ENCODE data around the gene CLMN.

The CLMN gene

GRCh38 chr14:95319312-95320077 is at the start of gene CLMN:
TSS of gene CLMN (minus strand) at chr14:95319908. CDS start at chr14:95319792, 116 bp downstream.
- no peak for DNase-seq

- no peak for DNase-seq
Observed at GRCh38 chr14:95365401-95365800, 45.7 kb upstream of the CLMN start.

- DNase-seq = no peak
Observed at GRCh38 chr14:95364481-95365209, 44.9 kb upstream of the CLMN start.

GRCh38 chr14:95363468-95363954 is 43.8 kb upstream of the CLMN start:
- DNase-seq = no peak

- DNase-seq = no peak
Observed at GRCh38 chr14:95362138-95362494, 42.4 kb upstream of the CLMN start.

GRCh38 chr14:95361373-95362137 is 41.8 kb upstream of the CLMN start:
- peak; percentile 57 for DNase-seq

- no peak for DNase-seq
Observed at GRCh38 chr14:95360828-95361227, 41.1 kb upstream of the CLMN start.

GRCh38 chr14:95359994-95360826 is 40.5 kb upstream of the CLMN start:
- no peak for DNase-seq

- no peak for DNase-seq
Observed at GRCh38 chr14:95356245-95356869, 36.6 kb upstream of the CLMN start.

- DNase-seq = no peak
Observed at GRCh38 chr14:95355422-95355821, 35.7 kb upstream of the CLMN start.

- DNase-seq = no peak
Observed at GRCh38 chr14:95354834-95355233, 35.1 kb upstream of the CLMN start.

- no peak for DNase-seq
Observed at GRCh38 chr14:95353664-95354063, 34.0 kb upstream of the CLMN start.

GRCh38 chr14:95353007-95353406 is 33.3 kb upstream of the CLMN start:
- no peak for DNase-seq

- no peak for DNase-seq
Observed at GRCh38 chr14:95352481-95352880, 32.8 kb upstream of the CLMN start.

GRCh38 chr14:95349241-95349640 is 29.5 kb upstream of the CLMN start:
- DNase-seq = no peak

- DNase-seq = no peak
Observed at GRCh38 chr14:95348395-95349080, 28.8 kb upstream of the CLMN start.

GRCh38 chr14:95346820-95347219 is 27.1 kb upstream of the CLMN start:
- DNase-seq = no peak

- DNase-seq = no peak
Observed at GRCh38 chr14:95346266-95346665, 26.6 kb upstream of the CLMN start.

GRCh38 chr14:95345032-95345431 is 25.3 kb upstream of the CLMN start:
- no peak for DNase-seq

- no peak for DNase-seq
Observed at GRCh38 chr14:95344536-95344935, 24.8 kb upstream of the CLMN start.

- no peak for DNase-seq
Observed at GRCh38 chr14:95341564-95341963, 21.9 kb upstream of the CLMN start.

GRCh38 chr14:95341115-95341514 is 21.4 kb upstream of the CLMN start:
- no peak for DNase-seq

Measured in activated CD4-positive, alpha-beta T cell treated with anti-CD3 and anti-CD28 coated beads, Interleukin-10, Interleukin-2, amounts not matched to agents 100 ng/mL and 50 ng/mL, durations not matched to agents 16 hours and 8 hours (primary cell).